A549 (cell line): ENCODE measurements around the gene ERCC6. TPM values are rescaled to one million over a fixed set of nuclear protein-coding genes. Genes with fewer than 3 reads are reported as not detected.

Experiments used
- ATAC-seq, 2 experiments: fragments of 200-7000 bp in 1 of 2; fragments of >200 bp in 1 of 2; cut with Nextera tagmentation in 1 of 2; cut with Tn5 transposase in 1 of 2; 3 replicates each; pipeline versions ENCODE4 v1.8.0 to v1.9.1; 2018 to 2020; ENCODE audit warnings: mild to moderate bottlenecking in 1 of 2, moderate library complexity in 1 of 2
- CTCF ChIA-PET: fragments of 300-600 bp; sonication (Branson Sonifier 250); formaldehyde crosslinking; extraction: SDS; loops from one replicate; lab custom pipeline; 2021; ENCODE audit warnings: antibody characterized with exemption, inconsistent platforms; lab: Yijun Ruan, JAX
- POLR2A ChIA-PET: fragments of 350-600 bp; formaldehyde crosslinking; extraction: SDS; loops from one replicate; lab custom pipeline; 2021; ENCODE audit warnings: antibody characterized with exemption, inconsistent platforms; lab: Yijun Ruan, JAX
- DNase-seq, 2 experiments: peaks; one replicate each; pipeline versions ENCODE4 v3.0.0 to v3.0.0-alpha.2; 2011 to 2016; ENCODE audit warnings: low read depth in 1 of 2, low spot score in 1 of 2
- FAIRE-seq: peaks from 2 replicates; lab custom pipeline; 2011; peaks lifted over from hg19 to GRCh38; lab: Jason Lieb, UNC
- H3K27ac ChIP-seq, 2 experiments: fragments of >200 bp; sonication (Bioruptor Twin); formaldehyde crosslinking; 3 replicates each; pipeline ENCODE4 v1.5.1; 2016 to 2017
- H3K4me1 ChIP-seq: fragments of >200 bp; sonication (Bioruptor Twin); formaldehyde crosslinking; 3 replicates; pipeline ENCODE4 v1.6.1; 2016
- H3K4me2 ChIP-seq: fragments of >200 bp; sonication (Bioruptor Twin); formaldehyde crosslinking; 3 replicates; pipeline ENCODE4 v1.6.1; 2016
- H3K4me3 ChIP-seq: fragments of >200 bp; sonication (Bioruptor Twin); formaldehyde crosslinking; 3 replicates; pipeline ENCODE4 v1.5.1; 2016
- H3K9me3 ChIP-seq: fragments of >200 bp; sonication (Bioruptor Twin); formaldehyde crosslinking; 3 replicates; pipeline ENCODE4 v1.6.1; 2016
- BHLHE40 ChIP-seq: IDR thresholded peaks from 2 replicates; pipeline ENCODE4 v1.6.1; 2012; ENCODE audit warnings: low read depth, low read length, inconsistent platforms
- CBX2 ChIP-seq: fragments of 200-600 bp; sonication (generic); IDR thresholded peaks from 2 replicates; pipeline ENCODE4 v1.6.1; 2016; ENCODE audit warnings: low read depth, mild to moderate bottlenecking, borderline replicate concordance
- CEBPB ChIP-seq, 2 experiments: fragments of >200 bp in 1 of 2; sonication (Bioruptor Twin) in 1 of 2; formaldehyde crosslinking in 1 of 2; IDR thresholded peaks; 2 replicates each; pipeline ENCODE4 v1.6.1; 2012 to 2016
- EP300 ChIP-seq, 2 experiments: fragments of >200 bp; sonication (Bioruptor Twin); formaldehyde crosslinking; IDR thresholded peaks; 2 replicates in 1 of 2; 3 replicates in 1 of 2; pipeline ENCODE4 v1.6.1; 2016 to 2017
- FOSL2 ChIP-seq, 2 experiments: fragments of 450-650 bp in 1 of 2; fragments of >200 bp in 1 of 2; sonication (Bioruptor Twin) in 1 of 2; formaldehyde crosslinking; IDR thresholded peaks; 2 replicates each; pipeline versions ENCODE4 v1.5.0 to v1.6.1; 2016 to 2020; ENCODE audit warnings: mild to moderate bottlenecking in 1 of 2, moderate library complexity in 1 of 2
- HDAC2 ChIP-seq: fragments of 200-600 bp; sonication (generic); IDR thresholded peaks from 2 replicates; pipeline ENCODE4 v1.6.1; 2016
- HES2 ChIP-seq: fragments of >200 bp; sonication (Bioruptor Twin); formaldehyde crosslinking; IDR thresholded peaks from 2 replicates; pipeline ENCODE4 v1.6.1; 2016
- HOXB13 ChIP-seq: fragments of 250-450 bp; sonication (Bioruptor Pico); IDR thresholded peaks from 2 replicates; pipeline ENCODE4 v1.5.0; 2020; ENCODE audit warnings: low read depth, mild to moderate bottlenecking, moderate library complexity
- JUNB ChIP-seq: fragments of >200 bp; sonication (Bioruptor Twin); formaldehyde crosslinking; IDR thresholded peaks from 2 replicates; pipeline ENCODE4 v1.6.1; 2016
- KDM5A ChIP-seq: fragments of 200-600 bp; sonication (generic); IDR thresholded peaks from 2 replicates; pipeline ENCODE4 v1.6.1; 2016; ENCODE audit warnings: antibody characterized with exemption, mild to moderate bottlenecking
- NFE2L2 ChIP-seq: fragments of 150-350 bp; conservative IDR thresholded peaks from 2 replicates; pipeline ENCODE4 v1.6.1; 2014; ENCODE audit warnings: low read length
- NPAS2 ChIP-seq: fragments of 250-450 bp; sonication (Bioruptor Pico); IDR thresholded peaks from 2 replicates; pipeline ENCODE4 v1.8.0; 2022; ENCODE audit warnings: mild to moderate bottlenecking, moderate library complexity, borderline replicate concordance
- POLR2A ChIP-seq: IDR thresholded peaks from 2 replicates; pipeline ENCODE4 v1.6.1; 2012; ENCODE audit warnings: mild to moderate bottlenecking, low read length
- POLR2AphosphoS2 ChIP-seq: conservative IDR thresholded peaks from 2 replicates; pipeline ENCODE4 v1.6.1; 2012; ENCODE audit warnings: low read length, improper control_type of control experiment, inconsistent platforms
- RARB ChIP-seq: fragments of 250-450 bp; sonication (Bioruptor Pico); IDR thresholded peaks from 2 replicates; pipeline ENCODE4 v1.8.0; 2021; ENCODE audit warnings: mild to moderate bottlenecking, moderate library complexity
- RCOR1 ChIP-seq: fragments of 150-350 bp; IDR thresholded peaks from 2 replicates; pipeline ENCODE4 v1.6.1; 2014; ENCODE audit warnings: antibody characterized with exemption, low read length, low read depth
- TFCP2L1 ChIP-seq: fragments of 250-450 bp; sonication (Bioruptor Pico); IDR thresholded peaks from 2 replicates; pipeline ENCODE4 v1.5.0; 2021; ENCODE audit warnings: mild to moderate bottlenecking
- ZFP36 ChIP-seq: fragments of 450-650 bp; IDR thresholded peaks from 2 replicates; pipeline ENCODE4 v1.6.1; 2014; ENCODE audit warnings: borderline replicate concordance; ENCODE audit not compliant: partially characterized antibody
- ZNF302 ChIP-seq: fragments of 250-450 bp; sonication (Bioruptor Pico); IDR thresholded peaks from 2 replicates; pipeline ENCODE4 v1.9.0; 2021; ENCODE audit warnings: inconsistent platforms, mild to moderate bottlenecking, moderate library complexity
- ZSCAN20 ChIP-seq: fragments of 250-450 bp; sonication (Bioruptor Pico); IDR thresholded peaks from 2 replicates; pipeline ENCODE4 v1.8.0; 2022; ENCODE audit warnings: mild to moderate bottlenecking, moderate library complexity
- WGBS: methylation state at CpG from one replicate; pipeline ENCODE4 v1.1.6; 2017; ENCODE audit errors: missing lambda C conversion rate; 5-methylcytosine and 5-hydroxymethylcytosine counted together
- polyA plus RNA-seq, 4 experiments: library from polyadenylated mRNA; depleted of rRNA in 3 of 4; stranded (reverse); fragments of >200 nt; fragmentation: RNase III in 1 of 4; extraction: RNeasy Plus Mini Kit Qiagen cat#74134 plus additional on column Dnase treatment in 1 of 4; gene quantifications; 2 replicates in 3 of 4; 3 replicates in 1 of 4; pipeline ENCODE4 v1.2.3, GENCODE V29; 2011 to 2017
- TF ChIP-seq, protein P1 (sequence below): fragments of 250-450 bp; sonication (Bioruptor Pico); IDR thresholded peaks from 2 replicates; pipeline ENCODE4 v1.5.0; 2020; ENCODE audit warnings: low read depth, mild to moderate bottlenecking, moderate library complexity
- TF ChIP-seq, protein P2 (sequence below): fragments of 150-350 bp; IDR thresholded peaks from 2 replicates; pipeline ENCODE4 v1.6.1; 2014; ENCODE audit warnings: low read depth, mild to moderate bottlenecking, low read length
- TF ChIP-seq, protein P3 (sequence below): fragments of 250-450 bp; sonication (Bioruptor Pico); IDR thresholded peaks from 2 replicates; pipeline ENCODE4 v1.5.0; 2021; ENCODE audit warnings: mild to moderate bottlenecking, moderate library complexity, borderline replicate concordance
- TF ChIP-seq, protein P4 (sequence below): fragments of 450-650 bp; IDR thresholded peaks from 2 replicates; pipeline ENCODE4 v1.6.1; 2014; ENCODE audit warnings: antibody characterized with exemption

Gene ERCC6
- polyA plus RNA-seq, 2 of the 4 experiments (the other 2 are of a cell fraction), result 5.8 to 9.4 TPM

DNA sequence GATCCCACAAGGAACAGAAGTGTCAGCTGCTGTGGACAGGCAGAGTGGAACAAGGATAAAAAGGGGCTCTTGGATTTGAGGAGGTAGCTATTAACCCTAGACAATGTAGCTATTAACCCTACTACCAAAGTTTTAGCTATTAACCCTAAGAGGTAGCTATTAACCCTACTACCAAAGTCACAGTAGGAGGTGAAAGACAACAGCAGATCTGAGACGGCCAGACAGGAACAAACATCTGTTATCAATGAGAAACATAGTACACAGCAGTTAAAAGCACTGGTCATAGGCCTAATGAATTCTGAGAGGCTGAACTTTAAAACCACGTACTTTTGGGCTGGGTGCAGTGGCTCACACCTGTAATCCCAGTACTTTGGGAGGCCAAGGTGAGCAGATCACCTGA lies 11.9 kb downstream of the ERCC6 start:
- H3K9me3 ChIP-seq, result no peaks in the 10 kb centered on the region
- DNase-seq, result no peak
- POLR2A ChIA-PET, result interaction anchor here (1.0 kb wide), 1 partner anchor 12 kb away, joined by 3 read pairs; the partner anchor contains the start of gene ERCC6
- H3K4me2 ChIP-seq, result no peak overlapping the region
- no peak overlapping the region for H3K4me3 ChIP-seq
- CTCF ChIA-PET, result interaction anchor here (1.3 to 6.4 kb wide), 3 partner anchors 8 to 118 kb away, joined by 3 to 27 read pairs (median 3); no protein-coding TSS in a partner anchor
- ATAC-seq, result no peak
- 97% methylated on average over 2 of the region's 2 CpGs for WGBS
- H3K4me1 ChIP-seq, result no peaks in the 10 kb centered on the region
- FAIRE-seq, result no peak
- TF ChIP-seq HES2 (no peak), ZNF302 (CRISPR knock-in tag) (no peak), POLR2A (no peak), NPAS2 (no peak), ZFP36 (no peak)
- H3K27ac ChIP-seq, result no peak overlapping the region

GRCh38 chr10:49526619-49527018 lies 12.3 kb downstream of the ERCC6 start:
- 79% methylated on average over 2 of the region's 2 CpGs for WGBS

DNA sequence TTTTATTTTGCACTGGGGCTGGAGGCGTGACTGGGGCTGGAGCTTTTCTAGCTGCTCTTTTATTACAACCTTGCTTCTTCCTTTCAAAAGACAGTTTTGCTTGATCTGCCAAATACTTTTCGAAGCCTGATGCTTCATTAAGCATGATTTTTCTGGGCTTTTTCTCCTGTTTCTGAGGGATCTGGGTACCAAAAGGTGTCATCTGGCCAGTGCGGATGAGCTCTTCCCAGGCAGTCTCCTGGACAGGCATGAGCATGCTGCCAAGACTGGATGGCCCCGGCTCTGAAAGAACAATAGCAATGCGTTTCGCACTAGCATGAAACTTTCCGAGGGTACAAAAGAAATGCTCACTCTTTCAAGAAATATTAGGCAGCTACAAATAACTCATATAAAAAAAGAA lies 14.4 kb downstream of the ERCC6 start:
- TF ChIP-seq KDM5A (no peak), NFE2L2 (no peak), CEBPB (IDR thresholded peaks at IDR 0.05) (no peak), EP300 (IDR thresholded peaks at IDR 0.05) (no peak), TFCP2L1 (CRISPR knock-in tag) (no peak), ZSCAN20 (CRISPR knock-in tag) (no peak), FOSL2 (IDR thresholded peaks at IDR 0.05) (no peak), FOSL2 (CRISPR knock-in tag; IDR thresholded peaks at IDR 0.05) (no peak), BHLHE40 (no peak), JUNB (no peak), RCOR1 (no peak)
- TF ChIP-seq, protein P1, sequence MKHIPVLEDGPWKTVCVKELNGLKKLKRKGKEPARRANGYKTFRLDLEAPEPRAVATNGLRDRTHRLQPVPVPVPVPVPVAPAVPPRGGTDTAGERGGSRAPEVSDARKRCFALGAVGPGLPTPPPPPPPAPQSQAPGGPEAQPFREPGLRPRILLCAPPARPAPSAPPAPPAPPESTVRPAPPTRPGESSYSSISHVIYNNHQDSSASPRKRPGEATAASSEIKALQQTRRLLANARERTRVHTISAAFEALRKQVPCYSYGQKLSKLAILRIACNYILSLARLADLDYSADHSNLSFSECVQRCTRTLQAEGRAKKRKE (CRISPR knock-in tag), result no peak
- TF ChIP-seq, protein P2, sequence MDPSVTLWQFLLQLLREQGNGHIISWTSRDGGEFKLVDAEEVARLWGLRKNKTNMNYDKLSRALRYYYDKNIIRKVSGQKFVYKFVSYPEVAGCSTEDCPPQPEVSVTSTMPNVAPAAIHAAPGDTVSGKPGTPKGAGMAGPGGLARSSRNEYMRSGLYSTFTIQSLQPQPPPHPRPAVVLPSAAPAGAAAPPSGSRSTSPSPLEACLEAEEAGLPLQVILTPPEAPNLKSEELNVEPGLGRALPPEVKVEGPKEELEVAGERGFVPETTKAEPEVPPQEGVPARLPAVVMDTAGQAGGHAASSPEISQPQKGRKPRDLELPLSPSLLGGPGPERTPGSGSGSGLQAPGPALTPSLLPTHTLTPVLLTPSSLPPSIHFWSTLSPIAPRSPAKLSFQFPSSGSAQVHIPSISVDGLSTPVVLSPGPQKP, result no peak
- TF ChIP-seq, all 56 proteins: peak for 0
- H3K4me2 ChIP-seq, result no peak overlapping the region
- no peaks in the 10 kb centered on the region for H3K9me3 ChIP-seq
- no peaks in the 10 kb centered on the region for H3K4me1 ChIP-seq
- no peak overlapping the region for H3K27ac ChIP-seq
- CTCF ChIA-PET, result interaction anchor here (1.3 to 4.8 kb wide), 3 partner anchors 12 to 117 kb away, joined by 3 to 33 read pairs (median 6); no protein-coding TSS in a partner anchor
- H3K4me3 ChIP-seq, result no peak overlapping the region
- FAIRE-seq (no peak), DNase-seq (no peak), ATAC-seq (no peak)
- 96% methylated on average over 7 of the region's 7 CpGs for WGBS
- POLR2A ChIA-PET, result no interaction called here

More at GRCh38 chr10:49526619-49527018, 12.3 kb downstream of the ERCC6 start:
- H3K27ac ChIP-seq, result no peak overlapping the region
- ATAC-seq, result no peak
- H3K4me1 ChIP-seq, result no peaks in the 10 kb centered on the region
- DNase-seq, result no peak
- POLR2A ChIA-PET, result interaction anchor here (1.0 kb wide), 1 partner anchor 12 kb away, joined by 3 read pairs; the partner anchor contains the start of gene ERCC6
- no peak overlapping the region for H3K4me3 ChIP-seq
- no peak for FAIRE-seq
- no peak overlapping the region for H3K4me2 ChIP-seq
- no peaks in the 10 kb centered on the region for H3K9me3 ChIP-seq
- TF ChIP-seq TFCP2L1 (CRISPR knock-in tag), result no peak
- TF ChIP-seq, all 56 proteins: peak for 0
- CTCF ChIA-PET, result interaction anchor here (1.5 to 6.4 kb wide), 2 partner anchors 7 to 29 kb away, joined by 3 to 27 read pairs; no protein-coding TSS in a partner anchor

DNA sequence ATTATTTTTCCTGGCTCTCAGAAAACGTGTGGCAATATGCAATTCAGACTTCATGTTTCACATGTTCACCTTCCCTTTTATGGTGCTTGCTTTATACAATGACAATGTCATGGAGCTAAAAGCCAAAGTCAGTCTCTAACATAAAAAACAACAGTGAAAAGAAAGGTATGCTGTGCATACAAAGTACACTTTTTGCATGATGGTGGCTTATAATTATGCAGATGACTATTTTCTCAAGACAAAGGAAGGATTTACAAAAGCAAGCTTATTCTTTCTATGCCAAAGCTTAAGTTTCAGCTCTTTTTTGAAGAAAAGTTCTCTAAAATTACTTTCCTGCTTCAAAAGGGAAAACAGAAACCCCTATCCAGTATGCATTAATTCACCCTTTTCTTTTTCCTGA lies 15.6 kb downstream of the ERCC6 start:
- no peak for DNase-seq
- ChIA-PET POLR2A (interaction anchor here (0.6 to 1.0 kb wide), 2 partner anchors 14 to 16 kb away, joined by 3 read pairs; partner anchors contain the start of gene ERCC6), CTCF (interaction anchor here (0.6 to 4.8 kb wide), 7 partner anchors 11 to 867 kb away, joined by 3 to 33 read pairs (median 3); partner anchors contain the start of gene ERCC6)
- no peak for FAIRE-seq
- Histone ChIP-seq H3K4me1 (no peaks in the 10 kb centered on the region), H3K4me2 (no peak overlapping the region), H3K4me3 (no peak overlapping the region), H3K9me3 (no peaks in the 10 kb centered on the region), H3K27ac (no peak overlapping the region)
- no peak for ATAC-seq
- 12% methylated on average over 1 of the region's 1 CpG for WGBS
- TF ChIP-seq HDAC2 (no peak), POLR2AphosphoS2 (no peak), RARB (CRISPR knock-in tag) (no peak), CBX2 (no peak), HOXB13 (CRISPR knock-in tag) (no peak), NPAS2 (no peak), JUNB (no peak)
- TF ChIP-seq, protein P1 (CRISPR knock-in tag), result no peak
- TF ChIP-seq, protein P3, sequence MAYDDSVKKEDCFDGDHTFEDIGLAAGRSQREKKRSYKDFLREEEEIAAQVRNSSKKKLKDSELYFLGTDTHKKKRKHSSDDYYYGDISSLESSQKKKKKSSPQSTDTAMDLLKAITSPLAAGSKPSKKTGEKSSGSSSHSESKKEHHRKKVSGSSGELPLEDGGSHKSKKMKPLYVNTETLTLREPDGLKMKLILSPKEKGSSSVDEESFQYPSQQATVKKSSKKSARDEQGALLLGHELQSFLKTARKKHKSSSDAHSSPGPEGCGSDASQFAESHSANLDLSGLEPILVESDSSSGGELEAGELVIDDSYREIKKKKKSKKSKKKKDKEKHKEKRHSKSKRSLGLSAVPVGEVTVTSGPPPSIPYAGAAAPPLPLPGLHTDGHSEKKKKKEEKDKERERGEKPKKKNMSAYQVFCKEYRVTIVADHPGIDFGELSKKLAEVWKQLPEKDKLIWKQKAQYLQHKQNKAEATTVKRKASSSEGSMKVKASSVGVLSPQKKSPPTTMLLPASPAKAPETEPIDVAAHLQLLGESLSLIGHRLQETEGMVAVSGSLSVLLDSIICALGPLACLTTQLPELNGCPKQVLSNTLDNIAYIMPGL (CRISPR knock-in tag), result no peak
- TF ChIP-seq, protein P4, sequence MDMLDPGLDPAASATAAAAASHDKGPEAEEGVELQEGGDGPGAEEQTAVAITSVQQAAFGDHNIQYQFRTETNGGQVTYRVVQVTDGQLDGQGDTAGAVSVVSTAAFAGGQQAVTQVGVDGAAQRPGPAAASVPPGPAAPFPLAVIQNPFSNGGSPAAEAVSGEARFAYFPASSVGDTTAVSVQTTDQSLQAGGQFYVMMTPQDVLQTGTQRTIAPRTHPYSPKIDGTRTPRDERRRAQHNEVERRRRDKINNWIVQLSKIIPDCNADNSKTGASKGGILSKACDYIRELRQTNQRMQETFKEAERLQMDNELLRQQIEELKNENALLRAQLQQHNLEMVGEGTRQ, result no peak
